ENCODE measurements around the gene YIPF6. TPM values are rescaled to one million over a fixed set of nuclear protein-coding genes. Genes with fewer than 3 reads are reported as not detected.
A peak's percentile ranks its signal among the peaks of the same experiment; 100 is the strongest.

YIPF6 gene
- total and polyA plus RNA-seq, 9 of the 15 experiments (the other 6 are each of a cell fraction or from before 2014, with no cell fraction given): 7.7 to 44.2 (median 22.4) TPM

- TF ChIP-seq HNRNPLL (IDR thresholded peaks at IDR 0.05; ENCODE audit: low read depth, low read length, poor library complexity, severe bottlenecking): no peak
- TF ChIP-seq ZNF507 (tag; conservative IDR thresholded peaks at IDR 0.05): no peak
- no peak for TF ChIP-seq MCM5 (IDR thresholded peaks at IDR 0.05; ENCODE audit: low read depth)
- no peak for TF ChIP-seq CUX1 (CRISPR knock-in tag; IDR thresholded peaks at IDR 0.05)
- peak; percentile 45 to 53; a peak in 2 of 4 replicates for TF ChIP-seq FOXK2 (conservative IDR thresholded peaks at IDR 0.05 in 1 of 2, IDR thresholded peaks at IDR 0.05 in 1 of 2; ENCODE audit: low read depth in 2 of 2)
- TF ChIP-seq PBX2 (CRISPR knock-in tag; IDR thresholded peaks at IDR 0.05; ENCODE audit: low read depth): no peak
- TF ChIP-seq PBX2 (tag; conservative IDR thresholded peaks at IDR 0.05; ENCODE audit: low read depth): 0 out of 2 replicates have a peak, but pooled peaks have one; percentile 18
- TF ChIP-seq MEF2A (IDR thresholded peaks at IDR 0.05; ENCODE audit: control insufficient read depth, low read depth, low read length): no peak
- TF ChIP-seq TCFL5 (CRISPR knock-in tag; conservative IDR thresholded peaks at IDR 0.05): no peak
- TF ChIP-seq BMI1 (IDR thresholded peaks at IDR 0.05; ENCODE audit: low read length): peak; percentile 56; the same call in 1 of the 2 replicates
- TF ChIP-seq XRCC5 (IDR thresholded peaks at IDR 0.05; ENCODE audit: low read depth, low read length): no peak
- TF ChIP-seq CREM (IDR thresholded peaks at IDR 0.05; ENCODE audit: low read depth): peak; percentile 42; the same call in 1 of the 2 replicates
- TF ChIP-seq YY1 (IDR thresholded peaks at IDR 0.05; ENCODE audit: borderline replicate concordance in 1 of 3, control insufficient read depth in 1 of 3, extremely low read depth in 1 of 3, insufficient read depth in 3 of 3, insufficient read length in 1 of 3, insufficient replicate concordance in 2 of 3, low read depth in 1 of 3, low read length in 2 of 3): peak in 2 of 3 experiments; percentile 25 to 84
- TF ChIP-seq ELK1 (CRISPR knock-in tag; IDR thresholded peaks at IDR 0.05): no peak
- no peak for TF ChIP-seq HDAC6 (IDR thresholded peaks at IDR 0.05; ENCODE audit: low read depth, low read length)
- TF ChIP-seq TEAD4 (IDR thresholded peaks at IDR 0.05; ENCODE audit: low read length): no peak
- no peak for TF ChIP-seq TEAD4 (CRISPR knock-in tag; IDR thresholded peaks at IDR 0.05; ENCODE audit: borderline replicate concordance)
- no peak for TF ChIP-seq ELF2 (CRISPR knock-in tag; IDR thresholded peaks at IDR 0.05)
- TF ChIP-seq CC2D1A (IDR thresholded peaks at IDR 0.05): peak; percentile 57; the same call in 1 of the 2 replicates
- TF ChIP-seq ZNF408 (CRISPR knock-in tag; IDR thresholded peaks at IDR 0.05; ENCODE audit: low read depth): no peak
These were observed 36.2 kb upstream of the YIPF6 start (continued) for GRCh38 chrX:68462653-68463052.

Measured in K562 (cell line).